Endodermal cell (in vitro differentiated cells): ENCODE data around the gene KLHDC4. TPM values are rescaled to one million over a fixed set of nuclear protein-coding genes. Genes with fewer than 3 reads are reported as not detected.
"Not testable (repeated sequence)": the region's sequence is repeated elsewhere in the genome, so short reads cannot be mapped to it uniquely, and the experiment has no call there.

Experiments used
- DNase-seq: peaks from one replicate; pipeline ENCODE4 v3.0.0-alpha.2; 2017
- H3K27ac ChIP-seq: 2 replicates; pipeline ENCODE4 v1.5.1; 2013; ENCODE audit warnings: mild to moderate bottlenecking, low read depth, low read length, moderate library complexity
- H3K27me3 ChIP-seq: 2 replicates; pipeline ENCODE4 v1.6.1; 2013; ENCODE audit warnings: mild to moderate bottlenecking, low read length, moderate library complexity; ENCODE audit not compliant: insufficient read depth, control insufficient read depth, poor library complexity, severe bottlenecking
- H3K36me3 ChIP-seq: 2 replicates; pipeline ENCODE4 v1.7.0; 2013; ENCODE audit warnings: mild to moderate bottlenecking, low read length, moderate library complexity; ENCODE audit not compliant: control insufficient read depth, insufficient read depth
- H3K4me1 ChIP-seq: one replicate; pipeline ENCODE4 v1.7.0; 2013; ENCODE audit warnings: low read length; ENCODE audit not compliant: control insufficient read depth, insufficient read depth
- H3K4me3 ChIP-seq: 2 replicates; pipeline ENCODE4 v1.5.1; 2013; ENCODE audit warnings: mild to moderate bottlenecking, low read length, moderate library complexity
- H3K9ac ChIP-seq: 2 replicates; pipeline ENCODE4 v1.6.1; 2013; ENCODE audit warnings: mild to moderate bottlenecking, low read length, moderate library complexity; ENCODE audit not compliant: poor library complexity, severe bottlenecking; ENCODE audit errors: extremely low read depth
- H3K9me3 ChIP-seq: 2 replicates; pipeline ENCODE4 v1.6.1; 2013; ENCODE audit warnings: mild to moderate bottlenecking, low read length, moderate library complexity; ENCODE audit not compliant: control insufficient read depth
- H3K27ac Mint-ChIP-seq: 2 replicates; pipeline ENCODE4 v1.8.0; 2020; ENCODE audit warnings: mixed read lengths
- H3K27me3 Mint-ChIP-seq: 2 replicates; pipeline ENCODE4 v1.8.0; 2021; ENCODE audit warnings: mild to moderate bottlenecking, mixed read lengths; ENCODE audit not compliant: insufficient read depth
- H3K36me3 Mint-ChIP-seq: 2 replicates; pipeline ENCODE4 v1.8.0; 2020; ENCODE audit warnings: low read depth, mixed read lengths
- H3K4me1 Mint-ChIP-seq: 2 replicates; pipeline ENCODE4 v1.8.0; 2020; ENCODE audit warnings: mixed read lengths
- H3K4me3 Mint-ChIP-seq: 2 replicates; pipeline ENCODE4 v1.8.0; 2020; ENCODE audit warnings: mild to moderate bottlenecking, moderate library complexity, mixed read lengths
- H3K9me3 Mint-ChIP-seq: 2 replicates; pipeline ENCODE4 v1.8.0; 2020; ENCODE audit warnings: mild to moderate bottlenecking, mixed read lengths
- WGBS, 2 experiments: methylation state at CpG; one replicate each; pipeline versions ENCODE4 v1.1.5 to v1.1.7; 2013; ENCODE audit warnings: missing lambda C conversion rate in 2 of 2, mixed read lengths in 1 of 2; ENCODE audit not compliant: insufficient coverage in 1 of 2, insufficient read length in 1 of 2; 5-methylcytosine and 5-hydroxymethylcytosine counted together
- total RNA-seq, 2 donors: library from RNA; stranded (reverse); fragmentation: NEBNext Ultra II Directional in 1 of 2; extraction: Animal tissue kit (Norgen Biotek cat#: 25700) in 1 of 2; gene quantifications; 2 replicates in 1 of 2; 3 replicates in 1 of 2; pipeline ENCODE4 v1.2.1, GENCODE V29; 2021
- TF ChIP-seq, protein P1 (sequence below): fragments of 200-600 bp; sonication (generic); conservative IDR thresholded peaks from 2 replicates; pipeline ENCODE4 v1.5.0; 2021; ENCODE audit warnings: antibody characterized with exemption, mild to moderate bottlenecking

The KLHDC4 gene
- total RNA-seq, 2 donors from 2014 or later, result 52.8 to 58.8 TPM

DNA sequence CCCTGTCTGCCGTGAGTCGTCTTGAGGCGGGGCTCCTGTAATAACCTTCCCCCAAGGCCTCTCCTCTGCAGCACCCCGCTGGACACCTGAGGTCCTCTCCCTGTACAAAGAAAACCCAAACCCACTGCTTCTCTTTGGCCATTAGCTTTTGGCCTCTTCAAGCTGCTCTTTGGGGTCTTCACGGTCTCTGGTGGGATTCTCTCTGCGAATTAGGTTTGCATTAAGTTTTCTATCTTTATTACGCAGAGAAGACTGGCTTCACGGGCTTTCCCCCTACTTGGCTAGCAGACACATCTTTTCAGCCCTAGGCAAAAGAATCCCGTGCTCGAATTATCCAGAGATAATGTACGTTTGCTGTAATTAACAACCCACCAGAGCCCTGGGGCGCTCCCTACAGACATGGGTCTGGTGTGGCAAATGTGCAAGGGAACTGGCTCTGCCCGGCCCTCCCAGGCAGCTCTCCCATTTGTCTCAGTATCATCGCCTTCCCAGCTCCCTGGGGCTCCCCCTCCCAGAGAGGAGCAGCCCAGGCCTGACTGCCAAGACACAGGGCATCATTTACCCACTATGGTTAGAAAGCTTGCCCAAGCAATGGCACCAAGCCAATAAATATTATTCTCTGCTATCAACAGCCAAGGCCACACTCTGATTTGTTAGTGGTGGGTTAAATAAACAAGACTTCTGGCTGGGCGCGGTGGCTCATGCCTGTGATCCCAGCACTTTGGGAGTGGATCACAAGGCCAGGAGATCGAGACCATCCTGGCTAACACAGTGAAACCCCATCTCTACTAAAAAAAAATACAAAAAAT lies 24.7 kb upstream of the KLHDC4 start:
- WGBS, 2 experiments, result 93 to 95% methylated on average over 12 to 17 of the region's 17 CpGs
- TF ChIP-seq, protein P1, sequence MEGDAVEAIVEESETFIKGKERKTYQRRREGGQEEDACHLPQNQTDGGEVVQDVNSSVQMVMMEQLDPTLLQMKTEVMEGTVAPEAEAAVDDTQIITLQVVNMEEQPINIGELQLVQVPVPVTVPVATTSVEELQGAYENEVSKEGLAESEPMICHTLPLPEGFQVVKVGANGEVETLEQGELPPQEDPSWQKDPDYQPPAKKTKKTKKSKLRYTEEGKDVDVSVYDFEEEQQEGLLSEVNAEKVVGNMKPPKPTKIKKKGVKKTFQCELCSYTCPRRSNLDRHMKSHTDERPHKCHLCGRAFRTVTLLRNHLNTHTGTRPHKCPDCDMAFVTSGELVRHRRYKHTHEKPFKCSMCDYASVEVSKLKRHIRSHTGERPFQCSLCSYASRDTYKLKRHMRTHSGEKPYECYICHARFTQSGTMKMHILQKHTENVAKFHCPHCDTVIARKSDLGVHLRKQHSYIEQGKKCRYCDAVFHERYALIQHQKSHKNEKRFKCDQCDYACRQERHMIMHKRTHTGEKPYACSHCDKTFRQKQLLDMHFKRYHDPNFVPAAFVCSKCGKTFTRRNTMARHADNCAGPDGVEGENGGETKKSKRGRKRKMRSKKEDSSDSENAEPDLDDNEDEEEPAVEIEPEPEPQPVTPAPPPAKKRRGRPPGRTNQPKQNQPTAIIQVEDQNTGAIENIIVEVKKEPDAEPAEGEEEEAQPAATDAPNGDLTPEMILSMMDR, result no peak
- H3K27ac ChIP-seq, result no peak overlapping the region

DNA sequence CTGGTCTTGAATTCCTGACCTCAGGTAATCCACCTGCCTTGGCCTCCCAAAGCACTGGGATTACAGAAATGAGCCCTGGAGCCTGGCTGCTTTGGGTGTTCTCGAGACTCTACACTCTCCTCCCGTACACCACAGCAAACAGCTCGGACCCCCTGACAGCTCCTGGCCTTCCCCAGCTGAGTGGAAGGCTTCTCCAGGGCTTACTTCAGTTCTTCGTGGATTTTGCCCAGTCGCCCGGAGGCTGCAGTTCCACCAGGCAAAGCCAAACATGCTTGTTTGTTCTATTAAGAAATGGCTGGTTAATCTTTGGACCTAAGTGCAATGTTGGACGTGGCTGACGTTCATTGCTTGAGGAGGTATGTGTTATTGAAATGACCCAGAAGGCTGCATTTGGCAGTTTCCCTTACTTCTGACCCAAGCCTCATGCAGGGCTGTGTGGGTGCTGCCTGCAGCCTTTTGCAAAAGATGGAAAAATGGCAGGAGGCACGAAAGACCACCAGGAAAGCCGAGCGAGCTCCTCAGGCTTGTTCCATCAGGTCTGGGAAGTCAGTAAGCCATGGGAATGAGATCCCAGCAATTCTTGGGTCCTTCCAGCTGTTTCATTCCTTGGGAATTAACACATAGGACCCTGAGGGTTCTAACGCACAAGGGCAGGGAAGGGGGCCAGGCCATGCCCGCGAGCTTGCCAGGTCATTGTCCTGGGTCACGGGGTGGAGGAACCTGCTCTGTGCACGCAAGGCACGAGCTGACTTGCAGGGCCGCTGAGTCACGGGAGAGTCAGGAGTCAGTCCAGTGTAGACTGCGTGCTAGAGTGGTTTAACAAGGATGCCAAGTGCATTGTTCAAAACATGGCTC lies 23.9 kb upstream of the KLHDC4 start:
- no peak for DNase-seq
- no peaks in the 10 kb centered on the region for H3K9me3 Mint-ChIP-seq
- H3K9me3 ChIP-seq, result no peaks in the 10 kb centered on the region
- H3K4me3 ChIP-seq, result no peak overlapping the region
- H3K27ac ChIP-seq, result no peak overlapping the region
- no peak overlapping the region for H3K4me3 Mint-ChIP-seq
- TF ChIP-seq, protein P1, result no peak
- no peak overlapping the region for H3K9ac ChIP-seq
- peaks cover 3% of the 10 kb centered on the region for H3K27me3 Mint-ChIP-seq
- H3K4me1 Mint-ChIP-seq, result no peaks in the 10 kb centered on the region
- no peaks in the 10 kb centered on the region for H3K4me1 ChIP-seq
- H3K36me3 ChIP-seq, result no peaks in the 10 kb centered on the region
- 91 to 93% methylated on average over 14 to 20 of the region's 20 CpGs for WGBS, 2 experiments
- H3K27ac Mint-ChIP-seq, result no peak overlapping the region
- no peaks in the 10 kb centered on the region for H3K27me3 ChIP-seq
- H3K36me3 Mint-ChIP-seq, result no peaks in the 10 kb centered on the region

More for the DNA sequence above, 24.7 kb upstream of the KLHDC4 start:
- H3K27me3 Mint-ChIP-seq, result no peaks in the 10 kb centered on the region
- no peak overlapping the region for H3K4me3 Mint-ChIP-seq
- no peaks in the 10 kb centered on the region for H3K4me1 ChIP-seq
- no peaks in the 10 kb centered on the region for H3K36me3 Mint-ChIP-seq
- no peak overlapping the region for H3K27ac Mint-ChIP-seq
- no peaks in the 10 kb centered on the region for H3K36me3 ChIP-seq
- no peak for DNase-seq
- H3K9me3 ChIP-seq, result no peaks in the 10 kb centered on the region
- H3K27me3 ChIP-seq, result no peaks in the 10 kb centered on the region
- no peak overlapping the region for H3K4me3 ChIP-seq
- H3K9ac ChIP-seq, result no peak overlapping the region
- H3K9me3 Mint-ChIP-seq, result no peaks in the 10 kb centered on the region
- no peaks in the 10 kb centered on the region for H3K4me1 Mint-ChIP-seq

DNA sequence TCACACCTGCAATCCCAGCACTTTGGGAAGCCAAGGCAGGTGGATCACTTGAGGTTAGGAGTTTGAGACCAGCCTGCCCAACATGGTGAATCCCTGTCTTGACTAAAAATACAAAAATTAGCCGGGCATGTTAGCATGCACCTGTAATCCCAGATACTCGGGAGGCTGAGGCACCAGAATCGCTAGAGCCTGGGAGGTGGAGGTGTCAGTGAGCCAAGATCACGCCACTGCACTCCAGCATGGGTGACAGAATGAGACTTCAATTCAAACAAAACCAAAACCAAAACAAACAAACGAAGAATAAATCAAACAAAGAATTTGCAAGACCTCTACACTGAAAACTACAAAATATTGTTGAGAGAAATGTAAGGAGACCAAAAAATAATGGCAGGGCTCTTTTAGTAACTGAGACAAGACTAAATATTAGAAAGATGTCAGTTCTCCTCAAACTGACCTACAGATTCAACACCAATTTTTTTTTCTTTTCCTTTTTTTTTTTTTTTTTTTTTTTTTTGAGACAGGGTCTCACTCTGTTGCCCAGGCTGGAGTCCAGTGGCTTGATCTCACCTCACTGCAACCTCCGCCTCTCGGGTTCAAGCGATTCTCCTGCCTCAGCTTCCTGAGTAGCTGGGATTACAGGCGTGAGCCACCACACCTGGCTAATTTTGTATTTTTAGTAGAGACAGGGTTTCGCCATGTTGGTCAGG lies 23.1 kb upstream of the KLHDC4 start:
- H3K27ac ChIP-seq, H3K9me3 Mint-ChIP-seq, H3K4me3 ChIP-seq, H3K9ac ChIP-seq, H3K4me3 Mint-ChIP-seq, H3K27ac Mint-ChIP-seq, H3K27me3 ChIP-seq, H3K27me3 Mint-ChIP-seq, H3K4me1 ChIP-seq, H3K4me1 Mint-ChIP-seq, H3K36me3 ChIP-seq, H3K9me3 ChIP-seq, H3K36me3 Mint-ChIP-seq, DNase-seq: not testable (repeated sequence)
- WGBS, 2 experiments, result 91 to 93% methylated on average over 8 to 9 of the region's 10 CpGs

DNA sequence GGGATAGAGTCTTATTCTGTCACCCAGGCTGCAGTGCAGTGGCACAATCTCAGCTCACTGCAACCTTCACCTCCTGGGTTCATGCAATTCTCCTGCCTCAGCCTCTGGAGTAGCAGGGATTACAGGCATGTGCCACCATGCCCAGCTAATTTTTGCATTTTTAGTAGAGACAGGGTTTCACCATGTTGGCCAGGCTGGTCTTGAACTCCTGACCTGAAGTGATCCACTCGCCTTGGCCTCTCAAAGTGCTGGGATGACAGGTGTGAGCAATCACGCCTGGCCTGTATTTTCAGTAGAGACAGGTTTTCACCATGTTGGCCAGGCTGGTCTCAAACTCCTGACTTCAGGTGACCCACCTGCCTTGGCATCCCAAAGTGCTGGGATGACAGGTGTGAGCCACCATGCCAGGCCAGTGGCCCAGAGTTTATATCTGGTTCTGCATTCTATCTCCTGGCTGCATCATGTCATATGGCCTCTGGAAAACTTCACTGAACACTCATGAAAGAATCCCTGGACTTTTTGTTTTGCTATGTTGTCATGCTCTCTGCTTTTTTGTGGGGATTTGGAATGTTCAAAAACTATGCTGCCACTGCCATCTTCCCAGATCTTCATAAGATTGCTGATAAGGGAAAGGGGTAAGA lies 21.8 kb upstream of the KLHDC4 start:
- WGBS, 2 experiments, result 90 to 100% methylated on average over 2 of the region's 2 CpGs
- H3K4me3 Mint-ChIP-seq, H3K9me3 ChIP-seq, H3K27me3 ChIP-seq, H3K4me1 ChIP-seq, H3K9me3 Mint-ChIP-seq, H3K27ac ChIP-seq, H3K4me3 ChIP-seq, H3K27ac Mint-ChIP-seq, H3K36me3 ChIP-seq, H3K4me1 Mint-ChIP-seq, DNase-seq, H3K27me3 Mint-ChIP-seq, H3K9ac ChIP-seq, H3K36me3 Mint-ChIP-seq: not testable (repeated sequence)
